ENCODE data around the gene USP6NL.
A peak's percentile ranks its signal among the peaks of the same experiment; 100 is the strongest.

The USP6NL gene

DNA sequence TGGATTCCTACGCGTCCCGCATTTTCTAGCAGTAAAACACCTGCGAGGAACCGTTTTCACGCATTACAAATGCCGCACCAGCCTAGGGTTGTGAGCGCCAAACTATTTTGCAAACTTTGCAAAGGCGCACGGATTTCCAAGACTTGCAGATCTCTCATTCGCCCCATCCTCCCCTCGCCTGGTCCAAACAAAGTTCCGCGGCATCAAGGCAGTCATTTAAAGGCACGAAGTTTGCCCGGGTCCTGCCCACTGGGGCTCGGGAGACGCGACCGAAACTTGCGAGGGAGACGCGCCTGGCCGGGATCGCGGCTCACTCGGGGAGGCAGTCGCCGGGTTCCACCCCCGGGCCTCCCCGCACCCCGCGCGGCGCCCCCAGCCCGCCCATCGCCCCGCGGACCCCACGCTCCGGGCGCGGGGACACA is 613 bp downstream of the USP6NL start:
- H3K27me3 ChIP-seq (ENCODE audit: insufficient read depth, poor library complexity, severe bottlenecking), result no peaks in the 10 kb centered on the region
- DNase-seq (ENCODE audit: low read depth in 1 of 2, low spot score in 1 of 2), result peak in 1 of 2 experiments; percentile 22
- H3K4me3 ChIP-seq (replicated peaks; ENCODE audit: insufficient read depth, low read length), result peak overlapping the region; percentile 64
- peak overlapping the region; percentile 42 for H3K27ac ChIP-seq (replicated peaks)
- no peak for TF ChIP-seq SPI1 (IDR thresholded peaks at IDR 0.05; ENCODE audit: borderline replicate concordance, low read depth)
- TF ChIP-seq, protein P1, sequence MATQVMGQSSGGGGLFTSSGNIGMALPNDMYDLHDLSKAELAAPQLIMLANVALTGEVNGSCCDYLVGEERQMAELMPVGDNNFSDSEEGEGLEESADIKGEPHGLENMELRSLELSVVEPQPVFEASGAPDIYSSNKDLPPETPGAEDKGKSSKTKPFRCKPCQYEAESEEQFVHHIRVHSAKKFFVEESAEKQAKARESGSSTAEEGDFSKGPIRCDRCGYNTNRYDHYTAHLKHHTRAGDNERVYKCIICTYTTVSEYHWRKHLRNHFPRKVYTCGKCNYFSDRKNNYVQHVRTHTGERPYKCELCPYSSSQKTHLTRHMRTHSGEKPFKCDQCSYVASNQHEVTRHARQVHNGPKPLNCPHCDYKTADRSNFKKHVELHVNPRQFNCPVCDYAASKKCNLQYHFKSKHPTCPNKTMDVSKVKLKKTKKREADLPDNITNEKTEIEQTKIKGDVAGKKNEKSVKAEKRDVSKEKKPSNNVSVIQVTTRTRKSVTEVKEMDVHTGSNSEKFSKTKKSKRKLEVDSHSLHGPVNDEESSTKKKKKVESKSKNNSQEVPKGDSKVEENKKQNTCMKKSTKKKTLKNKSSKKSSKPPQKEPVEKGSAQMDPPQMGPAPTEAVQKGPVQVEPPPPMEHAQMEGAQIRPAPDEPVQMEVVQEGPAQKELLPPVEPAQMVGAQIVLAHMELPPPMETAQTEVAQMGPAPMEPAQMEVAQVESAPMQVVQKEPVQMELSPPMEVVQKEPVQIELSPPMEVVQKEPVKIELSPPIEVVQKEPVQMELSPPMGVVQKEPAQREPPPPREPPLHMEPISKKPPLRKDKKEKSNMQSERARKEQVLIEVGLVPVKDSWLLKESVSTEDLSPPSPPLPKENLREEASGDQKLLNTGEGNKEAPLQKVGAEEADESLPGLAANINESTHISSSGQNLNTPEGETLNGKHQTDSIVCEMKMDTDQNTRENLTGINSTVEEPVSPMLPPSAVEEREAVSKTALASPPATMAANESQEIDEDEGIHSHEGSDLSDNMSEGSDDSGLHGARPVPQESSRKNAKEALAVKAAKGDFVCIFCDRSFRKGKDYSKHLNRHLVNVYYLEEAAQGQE (IDR thresholded peaks at IDR 0.05; ENCODE audit: insufficient replicate concordance, low read depth), result no peak
- TF ChIP-seq, protein P2, sequence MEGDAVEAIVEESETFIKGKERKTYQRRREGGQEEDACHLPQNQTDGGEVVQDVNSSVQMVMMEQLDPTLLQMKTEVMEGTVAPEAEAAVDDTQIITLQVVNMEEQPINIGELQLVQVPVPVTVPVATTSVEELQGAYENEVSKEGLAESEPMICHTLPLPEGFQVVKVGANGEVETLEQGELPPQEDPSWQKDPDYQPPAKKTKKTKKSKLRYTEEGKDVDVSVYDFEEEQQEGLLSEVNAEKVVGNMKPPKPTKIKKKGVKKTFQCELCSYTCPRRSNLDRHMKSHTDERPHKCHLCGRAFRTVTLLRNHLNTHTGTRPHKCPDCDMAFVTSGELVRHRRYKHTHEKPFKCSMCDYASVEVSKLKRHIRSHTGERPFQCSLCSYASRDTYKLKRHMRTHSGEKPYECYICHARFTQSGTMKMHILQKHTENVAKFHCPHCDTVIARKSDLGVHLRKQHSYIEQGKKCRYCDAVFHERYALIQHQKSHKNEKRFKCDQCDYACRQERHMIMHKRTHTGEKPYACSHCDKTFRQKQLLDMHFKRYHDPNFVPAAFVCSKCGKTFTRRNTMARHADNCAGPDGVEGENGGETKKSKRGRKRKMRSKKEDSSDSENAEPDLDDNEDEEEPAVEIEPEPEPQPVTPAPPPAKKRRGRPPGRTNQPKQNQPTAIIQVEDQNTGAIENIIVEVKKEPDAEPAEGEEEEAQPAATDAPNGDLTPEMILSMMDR (IDR thresholded peaks at IDR 0.05; ENCODE audit: insufficient read depth, low read length), result no peak
- no peak for TF ChIP-seq GABPA (IDR thresholded peaks at IDR 0.05; ENCODE audit: low read depth)
- no peak for TF ChIP-seq POLR2AphosphoS5 (IDR thresholded peaks at IDR 0.05; ENCODE audit: low read depth)

DNA sequence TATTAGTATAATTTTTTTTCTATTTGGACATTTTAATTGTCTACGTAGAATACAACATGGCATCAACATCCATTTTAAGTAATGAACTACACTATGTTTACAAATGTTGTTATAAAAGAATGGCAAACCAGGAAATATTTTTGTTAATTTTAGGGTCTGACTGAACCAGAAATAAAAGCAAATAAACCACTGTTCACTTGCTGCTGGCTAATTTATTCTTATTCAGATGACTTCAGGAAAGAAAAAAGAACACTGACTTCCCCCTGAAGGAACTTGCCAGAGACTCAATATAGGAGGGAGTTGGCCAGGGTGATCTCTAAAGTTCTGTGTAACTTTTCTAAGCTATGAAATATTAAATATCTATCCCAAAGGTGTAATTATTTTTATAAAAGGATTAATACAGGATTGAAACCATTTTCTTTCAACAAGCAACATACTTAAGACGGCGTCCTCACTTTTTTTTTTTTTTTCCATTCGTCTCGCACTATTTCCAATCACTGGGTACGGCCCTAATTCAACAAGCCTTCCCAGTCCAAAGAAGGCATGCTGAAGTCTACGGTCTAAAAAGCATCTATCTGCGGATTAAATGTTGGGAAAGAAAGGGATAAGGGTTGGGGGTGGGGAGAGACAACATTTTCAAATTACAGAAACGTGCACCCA is 1.2 kb downstream of the USP6NL start:
- Histone ChIP-seq H3K4me3 (replicated peaks; ENCODE audit: insufficient read depth, low read length) (peak overlapping the region; percentile 64), H3K27ac (replicated peaks) (peak overlapping the region; percentile 42), H3K27me3 (ENCODE audit: insufficient read depth, poor library complexity, severe bottlenecking) (no peaks in the 10 kb centered on the region)
- no peak for DNase-seq (ENCODE audit: low read depth in 1 of 2, low spot score in 1 of 2)
- TF ChIP-seq POLR2AphosphoS5 (IDR thresholded peaks at IDR 0.05; ENCODE audit: low read depth) (no peak), GABPA (IDR thresholded peaks at IDR 0.05; ENCODE audit: low read depth) (no peak), SPI1 (IDR thresholded peaks at IDR 0.05; ENCODE audit: borderline replicate concordance, low read depth) (no peak)
- TF ChIP-seq, protein P1 (IDR thresholded peaks at IDR 0.05; ENCODE audit: insufficient replicate concordance, low read depth), result no peak
- TF ChIP-seq, protein P2 (IDR thresholded peaks at IDR 0.05; ENCODE audit: insufficient read depth, low read length), result no peak

GRCh38 chr10:11609492-11610093 is 1.9 kb downstream of the USP6NL start:
- Histone ChIP-seq H3K27ac (replicated peaks) (no peak overlapping the region), H3K4me3 (replicated peaks; ENCODE audit: insufficient read depth, low read length) (no peak overlapping the region), H3K27me3 (ENCODE audit: insufficient read depth, poor library complexity, severe bottlenecking) (no peaks in the 10 kb centered on the region)
- DNase-seq (ENCODE audit: low read depth in 1 of 2, low spot score in 1 of 2), result no peak
- TF ChIP-seq GABPA (IDR thresholded peaks at IDR 0.05; ENCODE audit: low read depth) (no peak), POLR2AphosphoS5 (IDR thresholded peaks at IDR 0.05; ENCODE audit: low read depth) (no peak), SPI1 (IDR thresholded peaks at IDR 0.05; ENCODE audit: borderline replicate concordance, low read depth) (no peak)
- TF ChIP-seq, protein P2 (IDR thresholded peaks at IDR 0.05; ENCODE audit: insufficient read depth, low read length), result no peak

Data from HL-60 (cell line).